GM23338 (cell line): ENCODE data around the gene POGZ. TPM values are rescaled to one million over a fixed set of nuclear protein-coding genes. Genes with fewer than 3 reads are reported as not detected.

Experiments
- ATAC-seq: fragments of 200-7000 bp; cut with Tn5 transposase; 3 replicates; pipeline ENCODE4 v1.9.1; 2020
- DNase-seq: peaks from one replicate; pipeline ENCODE4 v3.0.0-alpha.2; 2015; ENCODE audit warnings: low spot score
- H2AFZ ChIP-seq: fragments of 200-600 bp; sonication (generic); 2 replicates; pipeline ENCODE4 v1.8.0; 2016; ENCODE audit warnings: antibody characterized with exemption, mild to moderate bottlenecking, moderate library complexity
- H3F3A ChIP-seq: fragments of 200-600 bp; sonication (generic); replicated peaks from 2 replicates; pipeline ENCODE4 v1.8.0; 2017; ENCODE audit warnings: antibody characterized with exemption, mixed run types, low read depth
- H3K27ac ChIP-seq: fragments of 200-600 bp; sonication (generic); 2 replicates; pipeline ENCODE4 v1.6.1; 2016; ENCODE audit warnings: low read depth
- H3K27me3 ChIP-seq: fragments of 200-600 bp; sonication (generic); 2 replicates; pipeline ENCODE4 v1.8.0; 2016; ENCODE audit warnings: mild to moderate bottlenecking, mixed run types, moderate library complexity; ENCODE audit not compliant: insufficient read depth
- H3K36me3 ChIP-seq: fragments of 200-600 bp; sonication (generic); 2 replicates; pipeline ENCODE4 v1.8.0; 2016; ENCODE audit warnings: mild to moderate bottlenecking; ENCODE audit not compliant: insufficient read depth
- H3K4me1 ChIP-seq: fragments of 200-600 bp; sonication (generic); 2 replicates; pipeline ENCODE4 v1.8.0; 2016; ENCODE audit warnings: mild to moderate bottlenecking, moderate library complexity; ENCODE audit not compliant: insufficient read depth
- H3K4me2 ChIP-seq: fragments of 200-600 bp; sonication (generic); 2 replicates; pipeline ENCODE4 v1.7.1; 2017; ENCODE audit warnings: mixed run types
- H3K4me3 ChIP-seq: fragments of 200-600 bp; sonication (generic); 2 replicates; pipeline ENCODE4 v1.6.1; 2016; ENCODE audit warnings: mixed run types
- H3K79me2 ChIP-seq: fragments of 200-600 bp; sonication (generic); replicated peaks from 2 replicates; pipeline ENCODE4 v1.8.0; 2017; ENCODE audit warnings: mild to moderate bottlenecking; ENCODE audit not compliant: insufficient read depth
- H3K9me2 ChIP-seq: fragments of 200-600 bp; sonication (generic); 2 replicates; pipeline ENCODE4 v1.8.0; 2017; ENCODE audit not compliant: insufficient read depth
- H4K20me1 ChIP-seq: fragments of 200-600 bp; sonication (generic); replicated peaks from 2 replicates; pipeline ENCODE4 v1.8.0; 2017; ENCODE audit warnings: mild to moderate bottlenecking; ENCODE audit not compliant: insufficient read depth
- H3K27ac Mint-ChIP-seq: 2 replicates; pipeline ENCODE4 v1.8.0; 2020; ENCODE audit warnings: inconsistent platforms, mild to moderate bottlenecking, moderate library complexity, mixed read lengths
- H3K27me3 Mint-ChIP-seq: 3 replicates; pipeline ENCODE4 v1.8.0; 2022; ENCODE audit warnings: low read depth, mild to moderate bottlenecking, moderate library complexity, mixed read lengths, inconsistent platforms; ENCODE audit not compliant: insufficient read depth, poor library complexity
- H3K36me3 Mint-ChIP-seq: 3 replicates; pipeline ENCODE4 v1.8.0; 2021; ENCODE audit warnings: low read depth, mild to moderate bottlenecking, inconsistent platforms, moderate library complexity, mixed read lengths
- H3K4me1 Mint-ChIP-seq: 3 replicates; pipeline ENCODE4 v1.8.0; 2020; ENCODE audit warnings: mild to moderate bottlenecking, inconsistent platforms, mixed read lengths
- H3K4me3 Mint-ChIP-seq: 3 replicates; pipeline ENCODE4 v1.8.0; 2021; ENCODE audit warnings: moderate library complexity, mild to moderate bottlenecking, inconsistent platforms, mixed read lengths
- H3K9me3 Mint-ChIP-seq: 3 replicates; pipeline ENCODE4 v1.8.0; 2020; ENCODE audit warnings: moderate library complexity, mild to moderate bottlenecking, inconsistent platforms, mixed read lengths
- CREB1 ChIP-seq: fragments of 250-450 bp; sonication (Bioruptor Pico); IDR thresholded peaks from 2 replicates; pipeline ENCODE4 v1.5.0; 2020; ENCODE audit warnings: low read depth, mild to moderate bottlenecking, moderate library complexity
- CTCF ChIP-seq, 2 experiments: fragments of 200-600 bp in 1 of 2; sonication (generic) in 1 of 2; conservative IDR thresholded peaks; 2 replicates each; pipeline versions ENCODE4 v1.5.1 to v1.6.1; 2016 to 2017; ENCODE audit warnings: antibody characterized with exemption in 2 of 2, low read depth in 2 of 2, mild to moderate bottlenecking in 2 of 2, moderate library complexity in 1 of 2
- EZH2 ChIP-seq: fragments of 200-600 bp; sonication (generic); IDR thresholded peaks from one replicate; pipeline ENCODE4 v1.8.0; 2017; ENCODE audit warnings: antibody characterized with exemption, mild to moderate bottlenecking, low read depth; ENCODE audit not compliant: unreplicated experiment
- EZH2phosphoT487 ChIP-seq: fragments of 200-600 bp; sonication (generic); IDR thresholded peaks from one replicate; pipeline ENCODE4 v1.8.1; 2018; ENCODE audit warnings: antibody characterized with exemption; ENCODE audit not compliant: unreplicated experiment
- JUNB ChIP-seq: IDR thresholded peaks from one replicate; pipeline ENCODE4 v1.6.1; 2016; ENCODE audit warnings: antibody characterized with exemption; ENCODE audit not compliant: unreplicated experiment
- NANOG ChIP-seq: IDR thresholded peaks from 2 replicates; pipeline ENCODE4 v1.6.1; 2016; ENCODE audit warnings: antibody characterized with exemption, borderline replicate concordance
- POLR2AphosphoS5 ChIP-seq: IDR thresholded peaks from 2 replicates; pipeline ENCODE4 v1.6.1; 2016; ENCODE audit warnings: antibody characterized with exemption, low read depth
- REST ChIP-seq: IDR thresholded peaks from one replicate; pipeline ENCODE4 v1.6.1; 2018; ENCODE audit warnings: antibody characterized with exemption; ENCODE audit not compliant: unreplicated experiment
- STAT1 ChIP-seq: IDR thresholded peaks from one replicate; pipeline ENCODE4 v1.6.1; 2016; ENCODE audit warnings: antibody characterized with exemption; ENCODE audit not compliant: unreplicated experiment
- ZNF114 ChIP-seq: fragments of 250-450 bp; sonication (Bioruptor Pico); IDR thresholded peaks from 2 replicates; pipeline ENCODE4 v1.5.0; 2020; ENCODE audit warnings: mild to moderate bottlenecking, moderate library complexity
- ZNF331 ChIP-seq: fragments of 250-450 bp; sonication (Bioruptor Pico); IDR thresholded peaks from 2 replicates; pipeline ENCODE4 v1.5.0; 2020; ENCODE audit warnings: low read depth, mild to moderate bottlenecking, moderate library complexity
- polyA plus RNA-seq: library from polyadenylated mRNA; unstranded; fragments of >200 nt; fragmentation: Nextera tagmentation; extraction: Ambion mirVana; gene quantifications from 2 replicates; pipeline ENCODE4 v1.2.1, GENCODE V29; 2016
- total RNA-seq: library from RNA; depleted of rRNA; stranded (reverse); fragments of >200 nt; shearing (Covaris generic); gene quantifications from 2 replicates; pipeline ENCODE4 v1.2.3, GENCODE V29; 2014
- TF ChIP-seq, protein P1 (sequence below): IDR thresholded peaks from 2 replicates; pipeline ENCODE4 v1.6.1; 2016; ENCODE audit warnings: antibody characterized with exemption

The POGZ gene
- total and polyA plus RNA-seq, 2 experiments from 2014 or later, result 47.0 to 72.5 TPM

- Mint-ChIP-seq H3K27ac (no peak overlapping the region), H3K4me1 (no peaks in the 10 kb centered on the region), H3K4me3 (no peak overlapping the region), H3K36me3 (peaks cover 46% of the 10 kb centered on the region), H3K27me3 (peaks cover 10% of the 10 kb centered on the region), H3K9me3 (peaks cover 36% of the 10 kb centered on the region)
- TF ChIP-seq EZH2phosphoT487 (no peak), NANOG (no peak), EZH2 (no peak), CTCF (conservative IDR thresholded peaks at IDR 0.05; ENCODE audit: low read depth in 2 of 2) (peak; percentile 25 to 35; a peak in 2 of 4 replicates)
- Histone ChIP-seq H2AFZ (no peak overlapping the region), H3F3A (no peaks in the 10 kb centered on the region), H3K79me2 (no peaks in the 10 kb centered on the region), H3K36me3 (no peaks in the 10 kb centered on the region), H4K20me1 (no peaks in the 10 kb centered on the region), H3K4me2 (no peak overlapping the region), H3K4me3 (no peak overlapping the region), H3K27ac (no peak overlapping the region), H3K27me3 (no peaks in the 10 kb centered on the region), H3K9me2 (no peaks in the 10 kb centered on the region), H3K4me1 (0 out of 2 replicates have a peak, but pooled peaks cover under 1% of the 10 kb centered on the region)
- DNase-seq (peak; percentile 38), ATAC-seq (peak; percentile 43; the same call in 2 of the 3 replicates)
Observed at GRCh38 chr1:151364996-151365395, 94.3 kb downstream of the POGZ start.

DNA sequence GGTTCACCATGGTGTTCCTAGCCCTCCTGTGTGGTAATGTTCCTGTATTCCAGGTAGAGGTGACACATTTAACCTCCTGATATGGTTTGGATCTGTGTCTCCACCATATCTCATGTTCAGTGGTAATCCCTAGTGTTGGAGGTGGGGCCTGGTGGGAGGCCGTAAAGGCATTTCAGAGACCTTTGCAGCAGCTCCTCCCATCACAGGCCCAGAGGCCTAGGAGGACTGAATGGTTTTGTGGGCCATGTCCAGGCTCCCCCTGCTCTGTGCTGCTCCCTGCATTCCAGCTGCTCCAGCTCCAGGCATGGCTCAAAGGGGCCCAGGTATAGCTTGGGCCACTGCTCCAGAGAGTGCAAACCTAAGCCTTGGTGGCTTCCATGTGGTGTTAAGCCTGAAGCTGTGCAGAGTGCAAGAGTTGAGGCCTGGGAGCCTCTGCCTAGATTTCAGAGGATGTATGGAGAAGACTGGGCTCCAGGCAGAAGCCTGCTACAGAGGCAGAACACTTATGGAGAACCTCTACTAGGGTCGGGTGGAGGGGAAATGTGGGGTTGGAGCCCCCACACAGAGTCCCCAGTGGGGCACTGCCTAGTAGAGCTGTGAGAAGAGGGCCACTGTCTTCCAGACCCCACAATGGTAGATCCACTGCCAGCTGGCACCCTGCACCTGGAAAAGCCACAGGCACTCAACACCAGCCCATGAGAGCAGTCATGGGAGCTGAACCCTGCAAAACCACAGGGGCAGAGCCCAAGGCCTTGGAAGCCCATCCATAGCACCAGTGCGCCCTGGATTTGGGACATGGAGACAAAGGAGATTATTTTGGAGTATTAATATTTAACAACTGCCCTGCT lies 96.8 kb downstream of the POGZ start:
- H2AFZ ChIP-seq, result no peak overlapping the region
- ATAC-seq, result no peak
- DNase-seq, result no peak
- H3K27ac Mint-ChIP-seq, result no peak overlapping the region
- no peaks in the 10 kb centered on the region for H3K79me2 ChIP-seq
- no peaks in the 10 kb centered on the region for H3K4me1 Mint-ChIP-seq
- TF ChIP-seq STAT1 (no peak), ZNF331 (CRISPR knock-in tag) (no peak), ZNF114 (CRISPR knock-in tag) (no peak)
- H4K20me1 ChIP-seq, result no peaks in the 10 kb centered on the region
- H3K27ac ChIP-seq, result no peak overlapping the region
- H3K9me3 Mint-ChIP-seq, result peaks cover 37% of the 10 kb centered on the region
- no peaks in the 10 kb centered on the region for H3F3A ChIP-seq
- H3K4me3 Mint-ChIP-seq, result no peak overlapping the region
- no peak overlapping the region for H3K4me3 ChIP-seq
- no peaks in the 10 kb centered on the region for H3K27me3 ChIP-seq
- no peaks in the 10 kb centered on the region for H3K4me1 ChIP-seq
- no peaks in the 10 kb centered on the region for H3K9me2 ChIP-seq
- H3K36me3 Mint-ChIP-seq, result peaks cover 45% of the 10 kb centered on the region
- H3K4me2 ChIP-seq, result no peak overlapping the region
- H3K36me3 ChIP-seq, result no peaks in the 10 kb centered on the region
- peaks cover 6% of the 10 kb centered on the region for H3K27me3 Mint-ChIP-seq

DNA sequence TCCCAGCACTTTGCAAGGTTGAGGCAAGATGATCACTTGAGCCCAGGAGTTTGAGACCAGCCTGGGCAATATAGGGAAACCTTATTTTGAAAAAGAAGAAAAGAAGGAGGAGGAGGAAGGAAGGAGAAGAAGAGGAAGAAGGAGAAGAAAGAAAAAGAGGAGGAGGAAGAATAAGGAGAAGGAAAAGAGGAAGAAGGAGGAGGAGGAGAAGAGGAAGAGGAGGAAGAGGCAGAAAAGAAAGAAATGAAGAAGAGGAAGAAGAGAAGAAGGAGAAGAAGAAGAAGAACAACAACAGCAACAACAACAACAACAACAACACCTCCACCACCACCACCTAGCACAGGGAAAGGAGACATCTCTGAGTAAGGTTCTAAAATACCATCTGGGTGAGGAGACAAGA lies 97.4 kb downstream of the POGZ start:
- no peaks in the 10 kb centered on the region for H3K4me1 Mint-ChIP-seq
- H2AFZ ChIP-seq, result no peak overlapping the region
- H3K27me3 ChIP-seq, result no peaks in the 10 kb centered on the region
- H3K27ac Mint-ChIP-seq, result no peak overlapping the region
- no peaks in the 10 kb centered on the region for H3K36me3 ChIP-seq
- H3K4me3 ChIP-seq, result no peak overlapping the region
- H3K36me3 Mint-ChIP-seq, result peaks cover 42% of the 10 kb centered on the region
- ATAC-seq, result no peak
- no peaks in the 10 kb centered on the region for H3K9me2 ChIP-seq
- no peaks in the 10 kb centered on the region for H3K4me1 ChIP-seq
- H3F3A ChIP-seq, result no peaks in the 10 kb centered on the region
- no peaks in the 10 kb centered on the region for H3K79me2 ChIP-seq
- no peaks in the 10 kb centered on the region for H4K20me1 ChIP-seq
- no peak overlapping the region for H3K27ac ChIP-seq
- no peak for DNase-seq
- H3K4me3 Mint-ChIP-seq, result no peak overlapping the region; the same call in 2 of the 3 replicates
- H3K27me3 Mint-ChIP-seq, result peaks cover 6% of the 10 kb centered on the region
- peaks cover 37% of the 10 kb centered on the region for H3K9me3 Mint-ChIP-seq
- no peak overlapping the region for H3K4me2 ChIP-seq
- TF ChIP-seq ZNF114 (CRISPR knock-in tag), result no peak
- no peak for TF ChIP-seq EZH2phosphoT487
- no peak for TF ChIP-seq EZH2
- TF ChIP-seq, protein P1, sequence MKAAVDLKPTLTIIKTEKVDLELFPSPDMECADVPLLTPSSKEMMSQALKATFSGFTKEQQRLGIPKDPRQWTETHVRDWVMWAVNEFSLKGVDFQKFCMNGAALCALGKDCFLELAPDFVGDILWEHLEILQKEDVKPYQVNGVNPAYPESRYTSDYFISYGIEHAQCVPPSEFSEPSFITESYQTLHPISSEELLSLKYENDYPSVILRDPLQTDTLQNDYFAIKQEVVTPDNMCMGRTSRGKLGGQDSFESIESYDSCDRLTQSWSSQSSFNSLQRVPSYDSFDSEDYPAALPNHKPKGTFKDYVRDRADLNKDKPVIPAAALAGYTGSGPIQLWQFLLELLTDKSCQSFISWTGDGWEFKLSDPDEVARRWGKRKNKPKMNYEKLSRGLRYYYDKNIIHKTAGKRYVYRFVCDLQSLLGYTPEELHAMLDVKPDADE, result no peak
- TF ChIP-seq JUNB, result no peak
- TF ChIP-seq REST, result no peak
- no peak for TF ChIP-seq NANOG
- TF ChIP-seq ZNF331 (CRISPR knock-in tag), result no peak
- no peak for TF ChIP-seq POLR2AphosphoS5
- TF ChIP-seq CREB1 (CRISPR knock-in tag), result no peak
